Fibroblast of lung (primary cell): Measurements from ENCODE around the gene MKLN1.

Experiments used
- EZH2 ChIP-seq: IDR thresholded peaks from 2 replicates; pipeline ENCODE4 v1.5.1; 2012; ENCODE audit warnings: low read length, control low read depth, mild to moderate bottlenecking; ENCODE audit errors: missing control alignments
- TF ChIP-seq, protein P1 (sequence below), 2 donors: IDR thresholded peaks in 1 of 2; conservative IDR thresholded peaks in 1 of 2; 1 replicate in 1 of 2; 2 replicates in 1 of 2; pipeline ENCODE4 v1.5.1; 2011 to 2012; ENCODE audit warnings: low read length in 2 of 2, control low read depth in 1 of 2, inconsistent platforms in 1 of 2, low read depth in 1 of 2, mild to moderate bottlenecking in 1 of 2

DNA sequence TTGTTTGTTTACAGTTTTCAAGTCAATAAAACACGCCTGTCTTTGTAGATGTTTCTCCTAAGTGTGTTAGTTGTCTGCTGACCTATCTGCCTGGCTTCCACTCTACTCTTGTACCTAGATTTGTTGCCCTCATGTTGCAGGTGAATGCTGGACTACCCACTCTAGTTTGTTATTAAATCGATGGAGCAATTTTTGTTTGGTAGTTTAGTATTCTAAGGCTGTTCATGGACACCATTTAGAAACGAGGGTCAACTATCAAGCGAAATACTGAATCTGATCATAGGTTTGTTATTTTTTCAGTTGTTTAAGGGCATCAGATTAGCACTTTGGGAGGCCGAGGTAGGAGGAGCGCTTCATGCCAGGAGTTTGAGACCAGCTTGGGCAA lies 29.1 kb upstream of the MKLN1 start:
- TF ChIP-seq, protein P1, sequence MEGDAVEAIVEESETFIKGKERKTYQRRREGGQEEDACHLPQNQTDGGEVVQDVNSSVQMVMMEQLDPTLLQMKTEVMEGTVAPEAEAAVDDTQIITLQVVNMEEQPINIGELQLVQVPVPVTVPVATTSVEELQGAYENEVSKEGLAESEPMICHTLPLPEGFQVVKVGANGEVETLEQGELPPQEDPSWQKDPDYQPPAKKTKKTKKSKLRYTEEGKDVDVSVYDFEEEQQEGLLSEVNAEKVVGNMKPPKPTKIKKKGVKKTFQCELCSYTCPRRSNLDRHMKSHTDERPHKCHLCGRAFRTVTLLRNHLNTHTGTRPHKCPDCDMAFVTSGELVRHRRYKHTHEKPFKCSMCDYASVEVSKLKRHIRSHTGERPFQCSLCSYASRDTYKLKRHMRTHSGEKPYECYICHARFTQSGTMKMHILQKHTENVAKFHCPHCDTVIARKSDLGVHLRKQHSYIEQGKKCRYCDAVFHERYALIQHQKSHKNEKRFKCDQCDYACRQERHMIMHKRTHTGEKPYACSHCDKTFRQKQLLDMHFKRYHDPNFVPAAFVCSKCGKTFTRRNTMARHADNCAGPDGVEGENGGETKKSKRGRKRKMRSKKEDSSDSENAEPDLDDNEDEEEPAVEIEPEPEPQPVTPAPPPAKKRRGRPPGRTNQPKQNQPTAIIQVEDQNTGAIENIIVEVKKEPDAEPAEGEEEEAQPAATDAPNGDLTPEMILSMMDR (conservative IDR thresholded peaks at IDR 0.05 in 1 of 2, IDR thresholded peaks at IDR 0.05 in 1 of 2; ENCODE audit: low read depth in 1 of 2, low read length in 2 of 2): no peak
- no peak for TF ChIP-seq EZH2
